Mucosa of gallbladder (tissue), 1 donor: ENCODE data around the gene MEI1. TPM values are rescaled to one million over a fixed set of nuclear protein-coding genes. Genes with fewer than 3 reads are reported as not detected.
A peak's percentile ranks its signal among the peaks of the same experiment; 100 is the strongest.

Source experiments
- DNase-seq: peaks from one replicate; pipeline ENCODE4 v3.0.0-alpha.2; 2020; ENCODE audit warnings: low spot score
- total RNA-seq: library from RNA; stranded (reverse); gene quantifications from one replicate; pipeline ENCODE4 v1.2.1, GENCODE V29; 2021
- donor health status: DM: no; HTN: no; CAD: no.

Gene MEI1
- total RNA-seq, 1 donor from 2014 or later: 1.4 TPM

GRCh38 chr22:41782751-41783150, 83.4 kb downstream of the MEI1 start:
- DNase-seq: no peak

DNA sequence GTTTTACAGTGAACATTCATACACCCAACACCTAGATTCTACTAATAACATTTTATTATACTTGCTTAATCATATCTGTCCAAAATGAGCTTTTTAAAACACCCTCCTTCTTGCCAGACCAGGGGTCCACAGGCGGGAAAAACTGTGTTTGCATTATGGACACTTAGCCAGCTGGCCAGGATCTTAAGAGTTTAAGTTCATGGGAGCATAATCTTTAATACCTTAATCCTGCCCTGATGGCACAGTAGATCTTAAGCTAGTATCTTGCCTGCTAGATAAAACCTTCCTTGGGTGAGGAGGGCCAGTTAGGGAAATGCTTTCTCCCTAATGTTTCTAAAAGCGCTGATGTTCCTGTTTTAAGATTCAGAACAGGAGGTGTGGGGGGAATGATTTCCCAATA, 88.0 kb downstream of the MEI1 start:
- no peak for DNase-seq

DNA sequence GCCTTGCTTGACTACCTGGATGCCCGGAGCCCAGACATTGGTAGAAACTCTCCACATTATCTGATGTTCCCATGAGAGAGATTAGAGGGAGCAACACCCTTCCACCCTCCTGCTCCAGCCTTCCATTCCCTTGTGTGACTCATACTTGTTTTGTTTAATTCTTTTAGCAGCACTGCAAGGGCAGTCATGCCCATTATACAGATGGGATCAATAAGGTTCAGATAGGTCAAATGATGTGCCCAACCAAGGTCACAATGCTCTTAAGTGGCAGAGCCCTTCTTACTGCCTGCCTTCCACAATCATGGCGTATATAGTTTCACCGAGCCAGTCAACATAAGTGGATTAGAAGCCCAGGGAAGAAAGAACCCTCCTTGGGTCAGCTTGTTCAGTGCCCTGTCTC, 94.6 kb downstream of the MEI1 start:
- no peak for DNase-seq

- no peak for DNase-seq
These were observed 99.4 kb downstream of the MEI1 start for GRCh38 chr22:41798736-41799135.

GRCh38 chr22:41799486-41800347, 100.4 kb downstream of the MEI1 start:
- DNase-seq: peak; percentile 12

DNA sequence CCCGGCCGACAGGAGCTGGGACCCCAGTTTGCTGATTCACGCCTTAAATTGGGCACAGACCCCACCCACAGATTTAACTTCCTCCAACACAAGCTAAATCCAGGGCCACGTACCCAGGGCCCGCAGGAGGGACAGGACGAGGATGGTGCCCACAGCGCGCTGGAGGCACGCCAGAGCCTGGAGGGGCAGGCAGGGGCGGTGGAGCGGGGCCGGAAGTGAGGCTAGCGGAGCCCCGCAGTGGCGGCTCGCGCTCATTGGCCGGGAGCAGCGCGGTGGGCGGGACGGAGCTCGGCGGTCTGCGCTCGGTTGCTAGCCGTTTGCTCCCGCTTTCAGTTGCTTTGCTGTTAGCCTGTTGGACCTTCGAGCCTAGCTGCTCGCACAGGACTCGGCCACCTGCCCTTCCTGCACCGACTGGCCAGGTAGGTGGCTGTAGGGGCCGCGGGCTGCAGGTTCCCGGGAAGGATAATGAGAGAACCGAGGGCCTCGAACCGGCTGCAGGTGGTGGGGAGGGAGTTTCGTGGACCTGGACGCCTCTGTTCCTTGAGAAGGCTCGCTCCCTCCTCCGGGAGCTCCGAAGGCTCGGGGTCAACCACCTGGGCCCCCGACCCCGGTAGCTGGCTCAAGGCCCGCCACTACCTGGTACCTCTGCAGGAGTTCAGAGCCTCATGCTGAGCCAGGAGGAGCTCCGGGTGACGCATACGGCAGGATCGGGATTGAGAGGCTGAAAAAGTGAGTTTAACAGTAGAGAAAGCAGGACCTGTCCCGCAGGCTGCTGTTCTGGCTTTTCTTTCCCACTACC, 101.2 kb downstream of the MEI1 start, which contains the start of gene CCDC134:
TSS of gene CCDC134 (plus strand) at position 332 of the 799 bp plus-strand sequence. CDS start 8,212 bp downstream, outside the sequence.
- DNase-seq: peak; percentile 90

DNA sequence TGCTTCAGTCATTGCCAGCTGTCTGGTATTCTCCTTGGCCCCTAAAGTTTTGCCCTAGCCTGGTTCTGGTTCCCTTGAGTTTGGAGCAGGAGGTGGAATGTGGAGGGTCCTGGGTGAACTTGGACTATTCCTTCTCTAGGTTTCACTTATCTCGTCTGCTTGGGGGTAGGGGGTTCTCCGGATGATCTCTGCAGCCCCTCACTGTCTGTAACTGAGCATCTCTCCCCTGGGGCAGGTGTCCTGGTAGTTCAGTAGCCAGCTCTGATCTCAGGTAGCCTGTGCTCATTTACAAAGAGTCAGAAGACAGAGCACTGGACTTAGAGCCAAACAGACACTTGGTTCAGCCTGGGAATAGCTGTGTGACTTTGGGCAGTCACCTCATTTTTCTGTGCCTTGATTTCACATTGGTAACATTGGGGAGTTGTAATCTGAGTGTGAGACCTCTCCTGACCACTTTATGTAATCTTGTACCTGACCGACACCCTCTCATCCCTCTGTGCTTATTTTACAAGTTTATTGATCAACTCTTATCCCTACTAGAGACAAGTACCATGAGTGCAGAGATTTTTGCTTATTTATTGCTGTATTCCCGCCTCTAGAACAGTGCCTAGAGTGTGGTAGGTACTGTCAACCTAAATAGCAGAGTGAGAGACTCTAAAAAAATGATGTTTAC, 102.0 kb downstream of the MEI1 start:
- DNase-seq: no peak

- no peak for DNase-seq
These were observed 102.6 kb downstream of the MEI1 start for GRCh38 chr22:41801886-41802285.

- DNase-seq: no peak
These were observed 106.3 kb downstream of the MEI1 start for GRCh38 chr22:41805639-41806038.

DNA sequence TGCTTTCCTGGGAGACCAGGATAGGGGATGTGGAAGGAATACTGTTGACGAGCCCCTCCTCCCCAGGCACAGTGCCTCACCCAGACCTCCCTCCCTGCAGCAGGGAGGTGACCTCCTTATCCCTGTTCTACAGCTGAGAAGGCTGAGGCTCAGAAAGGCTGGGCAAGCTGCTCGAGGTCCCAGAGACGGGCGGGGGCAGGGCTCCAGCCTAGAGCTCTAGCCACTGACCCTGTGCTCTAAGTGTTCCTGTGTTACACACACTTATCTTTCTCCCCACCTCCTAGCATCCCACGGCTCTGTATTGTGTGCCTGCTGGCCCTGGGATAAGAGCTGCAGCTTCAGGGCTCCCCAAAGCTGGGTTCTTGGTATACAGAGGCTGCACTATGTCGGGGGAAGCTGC, 109.1 kb downstream of the MEI1 start:
- DNase-seq: no peak

- DNase-seq: no peak
These were observed 110.7 kb downstream of the MEI1 start for GRCh38 chr22:41810022-41810421.

- no peak for DNase-seq
These were observed 113.7 kb downstream of the MEI1 start for GRCh38 chr22:41812805-41813545.

GRCh38 chr22:41813726-41814410, 114.6 kb downstream of the MEI1 start:
- no peak for DNase-seq

DNA sequence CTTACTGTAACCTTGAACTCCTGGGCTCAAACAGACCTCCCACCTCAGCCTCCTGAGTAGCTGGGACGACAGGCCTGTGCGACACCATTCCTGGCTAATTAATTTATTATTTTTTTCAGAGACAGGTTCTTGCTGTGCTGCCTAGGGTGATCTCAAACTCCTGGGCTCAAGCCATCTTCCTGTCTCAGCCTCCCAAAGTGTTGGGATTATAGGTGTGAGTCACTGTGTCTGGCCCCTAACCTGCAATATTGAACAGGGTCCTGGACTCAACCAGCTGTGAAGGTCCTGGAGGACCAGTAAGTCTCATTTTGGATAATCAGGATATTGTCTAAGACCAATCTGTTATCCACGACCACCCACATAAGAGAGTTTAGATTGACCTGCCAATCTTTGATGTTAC, 116.4 kb downstream of the MEI1 start:
- DNase-seq: no peak

DNA sequence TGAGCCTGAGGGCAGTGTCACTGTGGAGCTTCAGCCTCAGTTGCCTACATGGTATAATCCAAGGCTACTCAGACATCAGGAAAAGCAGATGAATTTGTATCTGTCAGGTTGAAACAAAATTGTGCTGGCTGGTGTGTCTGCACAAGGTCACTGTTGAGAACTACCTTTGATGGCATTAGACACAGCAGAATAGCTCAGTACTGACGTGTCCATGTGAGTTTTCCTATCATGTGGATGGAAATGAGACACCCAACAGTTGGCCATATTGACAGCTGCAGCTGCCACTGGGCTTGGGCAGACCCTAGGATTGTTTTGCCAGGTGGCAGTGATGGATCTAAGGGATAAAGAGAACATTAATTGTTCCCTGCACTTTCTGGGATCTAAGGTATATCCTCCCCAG, 116.9 kb downstream of the MEI1 start:
- DNase-seq: no peak

GRCh38 chr22:41816871-41817270, 117.6 kb downstream of the MEI1 start:
- no peak for DNase-seq

- no peak for DNase-seq
These were observed 118.7 kb downstream of the MEI1 start for GRCh38 chr22:41818011-41818410.

DNA sequence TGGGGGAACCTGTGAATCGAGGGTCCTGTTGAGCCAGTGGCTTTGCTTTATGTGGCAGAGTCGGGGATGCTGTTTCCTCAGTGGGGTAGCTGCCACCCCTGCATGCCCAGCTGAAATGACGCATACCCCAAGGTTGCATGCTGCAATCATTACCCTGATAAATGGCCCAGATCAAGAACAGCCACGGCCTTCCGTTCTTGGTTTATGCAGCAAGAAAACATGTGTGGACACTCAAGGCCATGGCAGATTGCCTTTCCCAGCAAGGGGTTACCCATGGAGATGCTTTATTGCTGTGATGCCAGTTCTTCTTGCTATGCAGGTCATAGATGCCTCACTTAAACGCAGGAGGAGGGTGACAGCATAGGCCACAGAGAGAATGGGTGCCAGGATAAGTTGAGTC, 119.3 kb downstream of the MEI1 start:
- no peak for DNase-seq

- no peak for DNase-seq
These were observed 120.0 kb downstream of the MEI1 start for GRCh38 chr22:41819257-41819656.

DNA sequence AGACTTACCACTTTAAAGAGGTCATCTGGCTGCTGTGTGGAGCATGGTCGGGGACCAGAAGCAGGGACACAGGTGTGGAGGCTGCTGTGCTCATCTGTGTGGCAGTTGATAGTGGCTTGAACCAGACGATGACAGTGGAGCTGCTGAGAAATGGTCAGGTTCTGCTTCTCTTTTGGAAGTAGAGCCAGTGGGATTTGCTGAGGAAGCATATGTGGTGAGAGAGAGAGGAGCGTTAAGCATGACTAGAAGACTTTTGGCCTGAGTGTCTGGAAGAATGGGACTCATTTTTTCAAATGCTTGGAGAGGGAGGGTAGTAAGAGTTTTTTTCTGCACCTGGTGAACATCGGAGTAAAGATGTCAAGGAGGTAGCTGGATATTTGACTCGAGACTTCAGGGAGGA, 121.1 kb downstream of the MEI1 start:
- DNase-seq: no peak
